H9 (cell line): ENCODE measurements around the gene DHRSX. TPM values are rescaled to one million over a fixed set of nuclear protein-coding genes. Genes with fewer than 3 reads are reported as not detected.
"Not testable (repeated sequence)": the region's sequence is repeated elsewhere in the genome, so short reads cannot be mapped to it uniquely, and the experiment has no call there.

Experiments
- DNase-seq: peaks from one replicate; pipeline ENCODE4 v3.0.0-alpha.2; 2017
- H2AFZ ChIP-seq: one replicate; pipeline ENCODE4 v1.6.1; 2013; ENCODE audit warnings: mild to moderate bottlenecking, low read length, control low read depth, moderate library complexity
- H2AK5ac ChIP-seq: 2 replicates; pipeline ENCODE4 v1.6.1; 2013; ENCODE audit warnings: low read length, control low read depth, mixed read lengths; ENCODE audit not compliant: insufficient read length
- H2BK120ac ChIP-seq: one replicate; pipeline ENCODE4 v1.6.1; 2013; ENCODE audit warnings: low read depth, mild to moderate bottlenecking, low read length, control low read depth, inconsistent platforms; ENCODE audit not compliant: poor library complexity, severe bottlenecking
- H2BK12ac ChIP-seq: 2 replicates; pipeline ENCODE4 v1.6.1; 2013; ENCODE audit warnings: low read length, control low read depth, mixed read lengths, low read depth; ENCODE audit not compliant: insufficient read length
- H2BK15ac ChIP-seq: 2 replicates; pipeline ENCODE4 v1.6.1; 2013; ENCODE audit warnings: low read depth, low read length, control low read depth
- H2BK20ac ChIP-seq: one replicate; pipeline ENCODE4 v1.6.1; 2013; ENCODE audit warnings: low read depth, mild to moderate bottlenecking, low read length, control low read depth, inconsistent platforms; ENCODE audit not compliant: poor library complexity, severe bottlenecking
- H2BK5ac ChIP-seq: 2 replicates; pipeline ENCODE4 v1.6.1; 2013; ENCODE audit warnings: low read length, control low read depth, mixed read lengths; ENCODE audit not compliant: insufficient read length
- H3K14ac ChIP-seq: 2 replicates; pipeline ENCODE4 v1.6.1; 2013; ENCODE audit warnings: low read length, control low read depth; ENCODE audit not compliant: insufficient read depth
- H3K18ac ChIP-seq: 2 replicates; pipeline ENCODE4 v1.6.1; 2013; ENCODE audit warnings: low read depth, mild to moderate bottlenecking, mixed read lengths, low read length, control low read depth; ENCODE audit not compliant: insufficient read length
- H3K23ac ChIP-seq: 2 replicates; pipeline ENCODE4 v1.6.1; 2013; ENCODE audit warnings: low read length, control low read depth, mixed read lengths, low read depth; ENCODE audit not compliant: insufficient read length
- H3K23me2 ChIP-seq: 2 replicates; pipeline ENCODE4 v1.6.1; 2013; ENCODE audit warnings: low read depth, mild to moderate bottlenecking, mixed read lengths, low read length, control low read depth; ENCODE audit not compliant: insufficient read length, poor library complexity, severe bottlenecking
- H3K27ac ChIP-seq: 2 replicates; pipeline ENCODE4 v1.5.1; 2013; ENCODE audit warnings: low read length, control low read depth, mixed read lengths, low read depth; ENCODE audit not compliant: insufficient read length
- H3K27me3 ChIP-seq: 2 replicates; pipeline ENCODE4 v1.6.1; 2013; ENCODE audit warnings: low read length, control low read depth, inconsistent platforms; ENCODE audit not compliant: insufficient read depth
- H3K4ac ChIP-seq: 2 replicates; pipeline ENCODE4 v1.6.1; 2013; ENCODE audit warnings: low read depth, mild to moderate bottlenecking, control low read depth, inconsistent platforms, low read length, moderate library complexity
- H3K4me1 ChIP-seq: 2 replicates; pipeline ENCODE4 v1.6.1; 2013; ENCODE audit warnings: low read length, control low read depth, inconsistent platforms; ENCODE audit not compliant: insufficient read depth
- H3K4me2 ChIP-seq: 2 replicates; pipeline ENCODE4 v1.6.1; 2013; ENCODE audit warnings: low read length, control low read depth, mixed read lengths; ENCODE audit not compliant: insufficient read length, insufficient read depth
- H3K56ac ChIP-seq: 2 replicates; pipeline ENCODE4 v1.6.1; 2013; ENCODE audit warnings: low read depth, mild to moderate bottlenecking, mixed read lengths, low read length, control low read depth; ENCODE audit not compliant: insufficient read length
- H3K79me1 ChIP-seq: 2 replicates; pipeline ENCODE4 v1.6.1; 2013; ENCODE audit warnings: low read depth, mild to moderate bottlenecking, moderate library complexity, low read length, control low read depth, inconsistent platforms; ENCODE audit not compliant: insufficient read depth, poor library complexity, severe bottlenecking
- H3K79me2 ChIP-seq: 2 replicates; pipeline ENCODE4 v1.6.1; 2013; ENCODE audit warnings: low read length, control low read depth, inconsistent platforms; ENCODE audit not compliant: insufficient read depth
- H3K9ac ChIP-seq: 2 replicates; pipeline ENCODE4 v1.6.1; 2013; ENCODE audit warnings: low read length, control low read depth, mixed read lengths; ENCODE audit not compliant: insufficient read length; ENCODE audit errors: extremely low read depth
- H3K9me3 ChIP-seq: one replicate; pipeline ENCODE4 v1.6.1; 2013; ENCODE audit warnings: low read depth, low read length, inconsistent platforms; ENCODE audit not compliant: control insufficient read depth
- H3T11ph ChIP-seq: one replicate; pipeline ENCODE4 v1.6.1; 2013; ENCODE audit warnings: mild to moderate bottlenecking, low read length, control low read depth, inconsistent platforms
- H4K20me1 ChIP-seq: one replicate; pipeline ENCODE4 v1.6.1; 2013; ENCODE audit not compliant: control insufficient read depth, insufficient read length, insufficient read depth
- H4K5ac ChIP-seq: 2 replicates; pipeline ENCODE4 v1.6.1; 2013; ENCODE audit warnings: low read depth, mild to moderate bottlenecking, mixed read lengths, low read length, control low read depth; ENCODE audit not compliant: insufficient read length
- H4K8ac ChIP-seq: replicated peaks from 2 replicates; pipeline ENCODE4 v1.6.1; 2013; ENCODE audit warnings: low read length, control low read depth, mixed read lengths, low read depth; ENCODE audit not compliant: insufficient read length
- H4K91ac ChIP-seq: 2 replicates; pipeline ENCODE4 v1.6.1; 2013; ENCODE audit warnings: low read depth, mild to moderate bottlenecking, moderate library complexity, mixed read lengths, low read length, control low read depth; ENCODE audit not compliant: insufficient read length
- H3K27ac Mint-ChIP-seq, 3 experiments: 2 replicates in 2 of 3; 3 replicates in 1 of 3; pipeline ENCODE4 v1.8.0; 2020 to 2021; ENCODE audit warnings: mixed read lengths in 3 of 3, mild to moderate bottlenecking in 1 of 3, moderate library complexity in 1 of 3
- H3K27me3 Mint-ChIP-seq: 2 replicates; pipeline ENCODE4 v1.8.0; 2021; ENCODE audit warnings: low read depth, mild to moderate bottlenecking, moderate library complexity, mixed read lengths
- H3K36me3 Mint-ChIP-seq, 3 experiments: 2 replicates in 2 of 3; 3 replicates in 1 of 3; pipeline ENCODE4 v1.8.0; 2020 to 2021; ENCODE audit warnings: low read depth in 3 of 3, mixed read lengths in 3 of 3; ENCODE audit not compliant: insufficient read depth in 1 of 3
- H3K4me1 Mint-ChIP-seq, 2 experiments: 2 replicates each; pipeline ENCODE4 v1.8.0; 2020; ENCODE audit warnings: mixed read lengths in 2 of 2
- H3K4me3 Mint-ChIP-seq, 2 experiments: 2 replicates in 1 of 2; 3 replicates in 1 of 2; pipeline ENCODE4 v1.8.0; 2020 to 2021; ENCODE audit warnings: mild to moderate bottlenecking in 2 of 2, mixed read lengths in 2 of 2, moderate library complexity in 1 of 2
- H3K9me3 Mint-ChIP-seq, 2 experiments: 2 replicates in 1 of 2; 3 replicates in 1 of 2; pipeline ENCODE4 v1.8.0; 2020; ENCODE audit warnings: mild to moderate bottlenecking in 2 of 2, mixed read lengths in 2 of 2, moderate library complexity in 1 of 2
- WGBS: extraction: QIAGEN DNeasy Blood & Tissue Kit; methylation state at CpG from one replicate; pipeline ENCODE4 v1.1.7; 2013; ENCODE audit warnings: missing lambda C conversion rate, low lambda C conversion rate, mixed read lengths; ENCODE audit not compliant: insufficient read length; ENCODE audit errors: extremely low coverage; 5-methylcytosine and 5-hydroxymethylcytosine counted together
- total RNA-seq: library from RNA; stranded (reverse); gene quantifications from 2 replicates; pipeline ENCODE4 v1.2.1, GENCODE V29; 2021

The DHRSX gene
- total RNA-seq, 1 experiment from 2014 or later: 44.0 TPM

GRCh38 chrX:2350036-2350435, 150.7 kb downstream of the DHRSX start:
- H2BK120ac ChIP-seq, H3K56ac ChIP-seq, H3K9me3 Mint-ChIP-seq, H3K9me3 ChIP-seq, H3K27me3 ChIP-seq, H3K4me1 Mint-ChIP-seq, H2BK12ac ChIP-seq, H3K4me3 Mint-ChIP-seq, H3K9ac ChIP-seq, H4K91ac ChIP-seq, H2BK15ac ChIP-seq, H3K27me3 Mint-ChIP-seq, H3K23ac ChIP-seq, H4K20me1 ChIP-seq, H3T11ph ChIP-seq, H3K14ac ChIP-seq, H3K27ac Mint-ChIP-seq, H3K18ac ChIP-seq, H2AFZ ChIP-seq, H3K79me2 ChIP-seq, H3K27ac ChIP-seq, H3K23me2 ChIP-seq, H4K5ac ChIP-seq, H2AK5ac ChIP-seq, H3K79me1 ChIP-seq, H3K4ac ChIP-seq, H4K8ac ChIP-seq, DNase-seq, H2BK20ac ChIP-seq, H3K4me1 ChIP-seq, H3K4me2 ChIP-seq, H2BK5ac ChIP-seq: not testable (repeated sequence)
- no CpG with 5 or more reads among the region's 9 CpGs for whole genome bisulfite sequencing
- peaks cover 23 to 38% (median 38%) of the 10 kb centered on the region in 3 experiments for H3K36me3 Mint-ChIP-seq
